Smooth muscle cell (in vitro differentiated cells): Measurements from ENCODE around the gene POU2AF3. TPM values are rescaled to one million over a fixed set of nuclear protein-coding genes. Genes with fewer than 3 reads are reported as not detected.
"Not testable (repeated sequence)": the region's sequence is repeated elsewhere in the genome, so short reads cannot be mapped to it uniquely, and the experiment has no call there.

Experiments
- DNase-seq: peaks from one replicate; lab custom pipeline; 2025; ENCODE audit not compliant: unreplicated experiment; lab: John Stamatoyannopoulos, UW
- H2AFZ ChIP-seq: fragments of 200-600 bp; sonication (generic); 2 replicates; pipeline ENCODE4 v1.6.0; 2016; ENCODE audit warnings: antibody characterized with exemption, low read depth, mild to moderate bottlenecking
- H3F3A ChIP-seq: fragments of 200-600 bp; sonication (generic); 2 replicates; pipeline ENCODE4 v1.6.0; 2017; ENCODE audit warnings: antibody characterized with exemption, low read depth
- H3K27ac ChIP-seq: fragments of 200-600 bp; sonication (generic); 2 replicates; pipeline ENCODE4 v1.5.1; 2016; ENCODE audit warnings: low read depth, mild to moderate bottlenecking
- H3K27me3 ChIP-seq: fragments of 200-600 bp; sonication (generic); 2 replicates; pipeline ENCODE4 v1.6.1; 2016; ENCODE audit warnings: low read depth, mild to moderate bottlenecking
- H3K36me3 ChIP-seq: fragments of 200-600 bp; sonication (generic); 2 replicates; pipeline ENCODE4 v1.5.1; 2016; ENCODE audit warnings: low read depth
- H3K4me1 ChIP-seq: fragments of 200-600 bp; sonication (generic); 2 replicates; pipeline ENCODE4 v1.5.1; 2016; ENCODE audit warnings: low read depth
- H3K4me2 ChIP-seq: fragments of 200-600 bp; sonication (generic); 2 replicates; pipeline ENCODE4 v1.6.0; 2016; ENCODE audit warnings: mild to moderate bottlenecking
- H3K4me3 ChIP-seq: fragments of 200-600 bp; sonication (generic); 2 replicates; pipeline ENCODE4 v1.5.1; 2016; ENCODE audit warnings: mild to moderate bottlenecking
- H3K79me2 ChIP-seq: fragments of 200-600 bp; sonication (generic); 2 replicates; pipeline ENCODE4 v1.6.0; 2016; ENCODE audit warnings: low read depth, mild to moderate bottlenecking
- H3K9ac ChIP-seq: fragments of 200-600 bp; sonication (generic); 2 replicates; pipeline ENCODE4 v1.6.0; 2016; ENCODE audit warnings: low read depth
- H3K9me3 ChIP-seq: fragments of 200-600 bp; sonication (generic); replicated peaks from 2 replicates; pipeline ENCODE4 v1.5.1; 2016; ENCODE audit warnings: low read depth
- H4K20me1 ChIP-seq: fragments of 200-600 bp; sonication (generic); 2 replicates; pipeline ENCODE4 v1.6.0; 2016; ENCODE audit warnings: low read depth
- WGBS: methylation state at CpG from one replicate; pipeline ENCODE4 v1.1.7; 2016; ENCODE audit warnings: low lambda C conversion rate; 5-methylcytosine and 5-hydroxymethylcytosine counted together
- polyA plus RNA-seq: library from polyadenylated mRNA; unstranded; fragments of >200 nt; fragmentation: Nextera tagmentation; extraction: Ambion mirVana; gene quantifications from 2 replicates; pipeline ENCODE4 v1.2.1, GENCODE V29; 2016
- total RNA-seq: library from RNA; depleted of rRNA; stranded (reverse); fragments of >200 nt; gene quantifications from 2 replicates; pipeline ENCODE4 v1.2.3, GENCODE V29; 2014
- TF ChIP-seq, protein P1 (sequence below): fragments of 200-600 bp; sonication (generic); IDR thresholded peaks from 2 replicates; pipeline ENCODE4 v1.5.1; 2017; ENCODE audit warnings: borderline replicate concordance, mild to moderate bottlenecking, antibody characterized with exemption; ENCODE audit not compliant: insufficient read depth, poor library complexity, severe bottlenecking

POU2AF3 gene
- total and polyA plus RNA-seq, 2 experiments from 2014 or later = not detected

- Histone ChIP-seq H3K4me3 (no peak overlapping the region), H3K36me3 (no peaks in the 10 kb centered on the region), H3K79me2 (no peaks in the 10 kb centered on the region), H3K9me3 (no peaks in the 10 kb centered on the region), H3K27me3 (peaks cover 30% of the 10 kb centered on the region), H3K9ac (no peak overlapping the region), H2AFZ (no peak overlapping the region), H3K4me2 (no peak overlapping the region), H3K4me1 (peaks cover 4% of the 10 kb centered on the region), H3K27ac (no peak overlapping the region), H4K20me1 (no peaks in the 10 kb centered on the region), H3F3A (no peaks in the 10 kb centered on the region)
- DNase-seq = no peak
- TF ChIP-seq, protein P1, sequence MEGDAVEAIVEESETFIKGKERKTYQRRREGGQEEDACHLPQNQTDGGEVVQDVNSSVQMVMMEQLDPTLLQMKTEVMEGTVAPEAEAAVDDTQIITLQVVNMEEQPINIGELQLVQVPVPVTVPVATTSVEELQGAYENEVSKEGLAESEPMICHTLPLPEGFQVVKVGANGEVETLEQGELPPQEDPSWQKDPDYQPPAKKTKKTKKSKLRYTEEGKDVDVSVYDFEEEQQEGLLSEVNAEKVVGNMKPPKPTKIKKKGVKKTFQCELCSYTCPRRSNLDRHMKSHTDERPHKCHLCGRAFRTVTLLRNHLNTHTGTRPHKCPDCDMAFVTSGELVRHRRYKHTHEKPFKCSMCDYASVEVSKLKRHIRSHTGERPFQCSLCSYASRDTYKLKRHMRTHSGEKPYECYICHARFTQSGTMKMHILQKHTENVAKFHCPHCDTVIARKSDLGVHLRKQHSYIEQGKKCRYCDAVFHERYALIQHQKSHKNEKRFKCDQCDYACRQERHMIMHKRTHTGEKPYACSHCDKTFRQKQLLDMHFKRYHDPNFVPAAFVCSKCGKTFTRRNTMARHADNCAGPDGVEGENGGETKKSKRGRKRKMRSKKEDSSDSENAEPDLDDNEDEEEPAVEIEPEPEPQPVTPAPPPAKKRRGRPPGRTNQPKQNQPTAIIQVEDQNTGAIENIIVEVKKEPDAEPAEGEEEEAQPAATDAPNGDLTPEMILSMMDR = no peak
- WGBS = 97% methylated on average over 2 of the region's 2 CpGs
Observed at GRCh38 chr11:111265421-111265820, 32.9 kb upstream of the POU2AF3 start.

DNA sequence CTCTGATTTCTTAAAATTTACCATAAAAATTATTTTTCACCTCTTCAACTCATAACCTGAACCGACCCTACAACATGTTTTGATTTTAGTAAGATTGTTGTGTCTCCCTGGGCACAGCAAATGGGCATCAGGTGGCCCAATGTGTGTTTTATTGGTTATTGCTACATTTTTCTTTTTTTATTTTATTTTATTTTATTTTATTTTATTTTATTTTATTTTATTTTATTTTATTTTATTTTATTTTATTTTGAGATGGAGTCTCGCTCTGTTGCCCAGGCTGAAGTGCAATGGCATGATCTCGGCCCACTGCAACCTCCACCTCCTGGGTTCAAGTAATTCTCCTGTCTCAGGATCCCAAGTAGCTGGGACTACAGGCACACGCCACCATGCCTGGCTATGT is 30.0 kb upstream of the POU2AF3 start:
- not testable (repeated sequence) for H2AFZ ChIP-seq, H3K9me3 ChIP-seq

GRCh38 chr11:111269146-111269868 is 29.0 kb upstream of the POU2AF3 start:
- Histone ChIP-seq H3K9ac (no peak overlapping the region), H3K36me3 (no peaks in the 10 kb centered on the region), H3K4me3 (no peak overlapping the region), H3K27me3 (peaks cover 41% of the 10 kb centered on the region), H3K4me2 (no peak overlapping the region), H3K79me2 (no peaks in the 10 kb centered on the region), H4K20me1 (no peaks in the 10 kb centered on the region), H3K27ac (no peak overlapping the region), H3F3A (no peaks in the 10 kb centered on the region), H2AFZ (no peak overlapping the region), H3K9me3 (no peaks in the 10 kb centered on the region), H3K4me1 (peaks cover 4% of the 10 kb centered on the region)
- DNase-seq = no peak
- 87% methylated on average over 5 of the region's 5 CpGs for WGBS
- TF ChIP-seq, protein P1 = no peak

More for the DNA sequence above, 30.0 kb upstream of the POU2AF3 start:
- H4K20me1 ChIP-seq, H3K4me2 ChIP-seq, H3K4me1 ChIP-seq, H3K36me3 ChIP-seq, H3K79me2 ChIP-seq, H3K9ac ChIP-seq, H3F3A ChIP-seq, H3K4me3 ChIP-seq, DNase-seq, H3K27ac ChIP-seq: not testable (repeated sequence)
- 44% methylated on average over 4 of the region's 4 CpGs for WGBS
- peaks cover 33% of the 10 kb centered on the region for H3K27me3 ChIP-seq

DNA sequence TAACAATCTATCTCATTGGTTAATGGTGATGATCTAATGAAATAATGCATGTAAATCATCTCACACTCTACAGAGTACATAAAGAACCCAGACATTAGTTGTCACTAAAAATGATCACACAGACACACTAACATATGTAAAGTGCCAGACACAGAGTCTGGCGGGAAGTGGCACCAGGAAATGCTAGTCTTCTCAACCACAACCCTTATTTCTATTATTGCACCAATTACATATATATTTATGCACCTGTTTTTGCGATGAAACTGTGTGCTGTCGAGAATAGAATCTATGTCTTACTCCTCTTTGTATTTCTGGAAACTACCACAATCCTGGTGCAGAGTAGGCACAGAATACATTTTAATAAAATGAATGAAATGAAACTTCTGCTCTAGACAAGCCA is 25.9 kb upstream of the POU2AF3 start:
- H3K9ac ChIP-seq = no peak overlapping the region
- 85% methylated on average over 3 of the region's 3 CpGs for WGBS
- H3K27ac ChIP-seq = no peak overlapping the region
- H3K36me3 ChIP-seq = no peaks in the 10 kb centered on the region
- H3K4me3 ChIP-seq = no peak overlapping the region
- H3K9me3 ChIP-seq = no peaks in the 10 kb centered on the region
- H3K27me3 ChIP-seq = peaks cover 35% of the 10 kb centered on the region
- TF ChIP-seq, protein P1 = no peak
- H3K4me1 ChIP-seq = peaks cover 4% of the 10 kb centered on the region
- H3K4me2 ChIP-seq = no peak overlapping the region
- H2AFZ ChIP-seq = no peak overlapping the region
- no peak for DNase-seq
- no peaks in the 10 kb centered on the region for H4K20me1 ChIP-seq
- no peaks in the 10 kb centered on the region for H3K79me2 ChIP-seq
- H3F3A ChIP-seq = no peaks in the 10 kb centered on the region
